Fibroblast of skin of scalp (primary cell): ENCODE data around the gene SLC36A1.

Experiments used
- DNase-seq: peaks from one replicate; pipeline ENCODE4 v3.0.0-alpha.2; 2013

Gene SLC36A1

GRCh38 chr5:151451626-151452520 is 4.5 kb downstream of the SLC36A1 start:
- peak; percentile 61 for DNase-seq

- no peak for DNase-seq
These were observed 6.8 kb downstream of the SLC36A1 start for GRCh38 chr5:151454166-151454565.

GRCh38 chr5:151454889-151455288 is 7.5 kb downstream of the SLC36A1 start:
- no peak for DNase-seq

GRCh38 chr5:151456321-151456940 is 9.0 kb downstream of the SLC36A1 start:
- no peak for DNase-seq

- no peak for DNase-seq
These were observed 10.9 kb downstream of the SLC36A1 start for GRCh38 chr5:151458314-151458713.

GRCh38 chr5:151459680-151460324 is 12.4 kb downstream of the SLC36A1 start:
- DNase-seq: peak; percentile 80

GRCh38 chr5:151461312-151461711 is 13.9 kb downstream of the SLC36A1 start:
- DNase-seq: no peak

- no peak for DNase-seq
These were observed 16.0 kb downstream of the SLC36A1 start for GRCh38 chr5:151463137-151464029.

- DNase-seq: no peak
These were observed 16.7 kb downstream of the SLC36A1 start for GRCh38 chr5:151464101-151464500.

- no peak for DNase-seq
These were observed 18.1 kb downstream of the SLC36A1 start for GRCh38 chr5:151465476-151465875.

GRCh38 chr5:151467576-151467975 is 20.2 kb downstream of the SLC36A1 start:
- DNase-seq: no peak

- DNase-seq: peak; percentile 66
These were observed 22.0 kb downstream of the SLC36A1 start for GRCh38 chr5:151469386-151469785.

GRCh38 chr5:151469992-151470391 is 22.6 kb downstream of the SLC36A1 start:
- no peak for DNase-seq

GRCh38 chr5:151470439-151470838 is 23.0 kb downstream of the SLC36A1 start:
- DNase-seq: peak; percentile 65

- DNase-seq: no peak
These were observed 23.9 kb downstream of the SLC36A1 start for GRCh38 chr5:151471276-151471675.

- no peak for DNase-seq
These were observed 27.4 kb downstream of the SLC36A1 start for GRCh38 chr5:151474799-151475198.

GRCh38 chr5:151475388-151475787 is 28.0 kb downstream of the SLC36A1 start:
- no peak for DNase-seq

GRCh38 chr5:151476016-151476415 is 28.6 kb downstream of the SLC36A1 start:
- DNase-seq: no peak

- DNase-seq: no peak
These were observed 29.7 kb downstream of the SLC36A1 start for GRCh38 chr5:151477101-151477500.

GRCh38 chr5:151480384-151481293 is 33.2 kb downstream of the SLC36A1 start:
- DNase-seq: peak; percentile 49

GRCh38 chr5:151483176-151483575 is 35.8 kb downstream of the SLC36A1 start:
- no peak for DNase-seq
